ENCODE measurements around the gene PSORS1C1.
A peak's percentile ranks its signal among the peaks of the same experiment; 100 is the strongest.

The PSORS1C1 gene

GRCh38 chr6:31075528-31075927 is 39.1 kb upstream of the PSORS1C1 start:
- no peak for TF ChIP-seq CTCF (IDR thresholded peaks at IDR 0.05; ENCODE audit: low read depth, low read length)
- no peak for TF ChIP-seq MAX (IDR thresholded peaks at IDR 0.05; ENCODE audit: low read depth, low read length)
- H3K4me3 ChIP-seq (ENCODE audit: low read depth, low read length), result no peak overlapping the region
- DNase-seq (ENCODE audit: low read depth), result no peak

GRCh38 chr6:31076611-31077010 is 38.0 kb upstream of the PSORS1C1 start:
- TF ChIP-seq MAX (IDR thresholded peaks at IDR 0.05; ENCODE audit: low read depth, low read length), result no peak
- no peak for TF ChIP-seq POLR2A (IDR thresholded peaks at IDR 0.05; ENCODE audit: extremely low read depth, insufficient read length)
- no peak for TF ChIP-seq CTCF (IDR thresholded peaks at IDR 0.05; ENCODE audit: low read depth, low read length)
- TF ChIP-seq MYC (IDR thresholded peaks at IDR 0.05; ENCODE audit: low read depth, low read length), result no peak
- DNase-seq (ENCODE audit: low read depth), result no peak
- no peak overlapping the region for H3K4me3 ChIP-seq (ENCODE audit: low read depth, low read length)

GRCh38 chr6:31079656-31080261 is 34.8 kb upstream of the PSORS1C1 start:
- DNase-seq (ENCODE audit: low read depth), result peak; percentile 61
- H3K4me3 ChIP-seq (ENCODE audit: low read depth, low read length), result no peak overlapping the region
- TF ChIP-seq CTCF (IDR thresholded peaks at IDR 0.05; ENCODE audit: low read depth, low read length) (peak; percentile 85), POLR2A (IDR thresholded peaks at IDR 0.05; ENCODE audit: extremely low read depth, insufficient read length) (no peak), MYC (IDR thresholded peaks at IDR 0.05; ENCODE audit: low read depth, low read length) (no peak)

- no peak overlapping the region for H3K4me3 ChIP-seq (ENCODE audit: low read depth, low read length)
- TF ChIP-seq POLR2A (IDR thresholded peaks at IDR 0.05; ENCODE audit: extremely low read depth, insufficient read length), result no peak
- TF ChIP-seq MAX (IDR thresholded peaks at IDR 0.05; ENCODE audit: low read depth, low read length), result no peak
- no peak for TF ChIP-seq CTCF (IDR thresholded peaks at IDR 0.05; ENCODE audit: low read depth, low read length)
- no peak for TF ChIP-seq MYC (IDR thresholded peaks at IDR 0.05; ENCODE audit: low read depth, low read length)
- DNase-seq (ENCODE audit: low read depth), result no peak
Observed at GRCh38 chr6:31081872-31082271, 32.7 kb upstream of the PSORS1C1 start.

- H3K4me3 ChIP-seq (ENCODE audit: low read depth, low read length), result no peak overlapping the region
- TF ChIP-seq CTCF (IDR thresholded peaks at IDR 0.05; ENCODE audit: low read depth, low read length), result peak; percentile 24
- TF ChIP-seq MAX (IDR thresholded peaks at IDR 0.05; ENCODE audit: low read depth, low read length), result no peak
- DNase-seq (ENCODE audit: low read depth), result peak; percentile 79
Observed at GRCh38 chr6:31083742-31084354, 30.8 kb upstream of the PSORS1C1 start.
